Islet of Langerhans (tissue), 1 donor: ENCODE data around the gene LRRC4C.
"Not testable (repeated sequence)": the region's sequence is repeated elsewhere in the genome, so short reads cannot be mapped to it uniquely, and the experiment has no call there.

Experiments
- FAIRE-seq: peaks from one replicate; lab custom pipeline; 2011; peaks lifted over from hg19 to GRCh38; lab: Jason Lieb, UNC

The LRRC4C gene

DNA sequence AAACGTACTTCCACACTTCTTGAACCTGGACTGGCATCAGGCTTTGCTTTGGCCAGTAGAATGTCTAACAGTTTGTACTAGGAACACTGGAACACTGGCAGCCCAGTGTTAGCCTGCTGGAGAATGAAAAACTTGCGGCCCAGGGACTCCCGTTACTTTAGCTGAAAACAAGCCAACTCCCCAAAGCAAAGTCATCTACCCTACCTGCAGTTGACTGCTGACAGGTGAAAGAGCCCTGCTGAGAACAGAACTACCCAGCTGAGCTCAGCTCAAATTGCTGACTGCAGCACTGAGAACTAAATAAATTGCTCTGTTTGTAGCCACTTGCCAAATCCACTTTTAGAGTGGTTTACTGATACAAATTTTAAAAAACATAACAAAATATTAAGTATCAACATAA lies 342.5 kb downstream of the LRRC4C start:
- no peak for FAIRE-seq

DNA sequence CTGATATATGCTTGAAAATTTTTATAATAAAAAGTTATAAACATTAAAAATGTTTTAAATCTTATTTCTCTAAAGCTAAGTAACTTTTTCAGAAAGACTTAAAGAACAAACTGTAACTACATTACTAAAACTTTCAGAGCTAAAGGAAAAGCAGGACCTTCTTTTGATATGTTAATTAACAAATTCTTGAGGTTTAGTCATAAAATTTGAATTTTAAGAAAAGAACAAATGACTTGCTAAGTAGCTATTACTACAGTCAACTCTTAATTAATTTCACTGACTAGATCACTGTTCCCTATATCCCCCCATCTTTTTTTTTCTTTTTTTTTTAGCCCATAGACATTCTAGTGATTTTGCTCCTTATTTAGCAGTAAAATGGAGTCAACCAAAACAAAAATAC lies 344.4 kb downstream of the LRRC4C start:
- FAIRE-seq, result no peak

GRCh38 chr11:41113160-41113559 lies 346.3 kb downstream of the LRRC4C start:
- no peak for FAIRE-seq

DNA sequence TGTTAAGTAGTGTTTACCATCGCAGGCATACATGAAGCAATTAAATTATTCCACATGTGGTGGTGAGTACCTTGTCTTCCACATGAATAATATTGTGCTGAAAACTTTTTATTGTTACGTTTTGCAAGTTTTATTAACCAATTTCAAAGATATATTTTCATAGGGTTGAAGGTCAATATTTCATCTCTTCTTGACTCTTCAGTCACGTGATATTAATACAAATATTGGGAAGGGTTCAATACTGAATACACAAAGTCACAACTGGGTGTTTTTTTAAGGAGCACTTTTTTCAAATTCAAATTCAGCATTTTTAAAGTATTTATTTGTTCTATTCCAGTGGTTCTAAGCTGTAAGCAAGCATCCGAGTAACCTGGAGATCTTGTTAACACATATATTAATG lies 348.9 kb downstream of the LRRC4C start:
- FAIRE-seq, result no peak

DNA sequence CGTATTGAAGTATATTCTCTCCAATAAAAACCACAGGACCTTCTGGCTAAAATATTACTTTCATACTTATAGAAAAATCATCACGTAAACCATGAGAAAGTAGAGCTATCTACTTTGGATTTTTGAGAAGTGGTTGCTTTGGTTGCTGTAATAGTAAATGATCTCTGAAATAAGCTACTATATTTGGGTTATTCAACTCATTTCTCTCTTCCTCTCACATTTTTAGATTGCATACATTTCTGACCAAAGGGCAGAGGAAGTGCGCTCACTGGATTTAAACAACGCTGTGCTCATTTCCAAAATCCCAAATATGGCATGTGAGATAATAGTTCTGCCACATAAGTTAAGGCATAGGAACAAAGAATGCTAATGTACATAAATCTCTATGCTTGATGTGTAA lies 357.0 kb downstream of the LRRC4C start:
- FAIRE-seq, result no peak

DNA sequence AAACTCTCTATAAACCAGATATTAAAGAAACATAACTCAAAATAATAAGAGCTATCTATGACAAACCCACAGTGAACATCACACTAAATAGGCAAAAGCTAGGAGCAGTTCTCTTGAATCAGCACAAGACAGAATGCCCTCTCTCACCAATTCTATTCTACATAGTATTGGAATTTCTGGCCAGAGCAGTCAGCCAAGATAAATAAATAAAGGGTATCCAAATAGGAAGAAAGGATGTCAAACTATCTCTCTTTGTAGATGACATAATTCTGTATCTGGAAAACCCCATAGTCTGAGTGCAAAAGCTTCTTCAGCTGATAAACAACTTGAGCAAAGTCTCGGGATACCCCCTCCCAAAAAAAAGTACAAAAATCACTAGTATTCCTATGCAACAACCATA lies 359.8 kb downstream of the LRRC4C start:
- no peak for FAIRE-seq

- no peak for FAIRE-seq
These were observed 374.3 kb downstream of the LRRC4C start for GRCh38 chr11:41085123-41085522.

- no peak for FAIRE-seq
These were observed 377.6 kb downstream of the LRRC4C start for GRCh38 chr11:41081756-41082285.

- FAIRE-seq, result no peak
These were observed 385.1 kb downstream of the LRRC4C start for GRCh38 chr11:41074318-41074717.

GRCh38 chr11:41065432-41065831 lies 394.0 kb downstream of the LRRC4C start:
- FAIRE-seq, result no peak

DNA sequence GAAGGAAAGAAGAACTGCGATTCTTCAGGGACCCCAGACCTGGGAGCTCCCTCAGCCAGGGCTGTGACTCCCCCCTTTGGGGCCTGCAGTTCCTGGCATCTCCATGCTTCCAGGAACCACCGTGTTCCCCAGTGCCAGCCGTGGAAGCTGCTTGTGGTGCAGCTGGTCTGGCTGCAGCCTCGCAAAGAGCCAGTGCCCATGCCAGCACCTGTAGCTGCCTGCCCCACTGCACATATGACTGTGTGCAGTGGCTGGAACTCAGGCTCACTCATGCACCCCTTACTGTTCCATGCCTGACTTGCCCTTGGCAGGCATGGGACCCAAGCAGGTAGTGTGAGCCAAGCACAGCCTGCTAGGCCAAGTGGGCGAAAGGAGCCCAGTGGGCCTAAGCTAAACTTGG lies 401.3 kb downstream of the LRRC4C start:
- FAIRE-seq, result no peak

- FAIRE-seq, result no peak
These were observed 402.4 kb downstream of the LRRC4C start for GRCh38 chr11:41056892-41057569.

DNA sequence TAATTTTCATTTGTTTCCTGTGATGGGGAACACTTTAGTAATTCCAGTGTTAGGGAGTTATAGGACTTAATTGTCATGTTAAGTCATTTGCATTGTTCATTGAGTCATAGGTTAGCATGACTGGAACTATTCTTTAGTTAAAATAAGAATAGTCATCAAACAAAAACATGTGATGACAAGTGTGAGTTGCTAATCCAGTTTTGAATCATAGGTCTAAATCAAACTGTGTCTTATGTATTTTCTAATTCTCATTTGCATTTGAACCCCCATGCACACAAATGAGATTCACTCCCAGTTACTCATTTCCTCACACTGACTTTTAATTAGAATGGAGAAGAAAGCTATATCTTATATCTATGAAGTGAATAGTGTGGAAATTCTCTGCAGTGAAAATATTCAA lies 405.6 kb downstream of the LRRC4C start:
- no peak for FAIRE-seq

GRCh38 chr11:41051919-41052635 lies 407.4 kb downstream of the LRRC4C start:
- no peak for FAIRE-seq

GRCh38 chr11:41050791-41051190 lies 408.7 kb downstream of the LRRC4C start:
- no peak for FAIRE-seq

- FAIRE-seq, result no peak
These were observed 412.2 kb downstream of the LRRC4C start for GRCh38 chr11:41047229-41047628.

GRCh38 chr11:41045266-41045665 lies 414.2 kb downstream of the LRRC4C start:
- no peak for FAIRE-seq

- no peak for FAIRE-seq
These were observed 414.7 kb downstream of the LRRC4C start for GRCh38 chr11:41044747-41045146.

- no peak for FAIRE-seq
These were observed 416.8 kb downstream of the LRRC4C start for GRCh38 chr11:41042688-41043087.

DNA sequence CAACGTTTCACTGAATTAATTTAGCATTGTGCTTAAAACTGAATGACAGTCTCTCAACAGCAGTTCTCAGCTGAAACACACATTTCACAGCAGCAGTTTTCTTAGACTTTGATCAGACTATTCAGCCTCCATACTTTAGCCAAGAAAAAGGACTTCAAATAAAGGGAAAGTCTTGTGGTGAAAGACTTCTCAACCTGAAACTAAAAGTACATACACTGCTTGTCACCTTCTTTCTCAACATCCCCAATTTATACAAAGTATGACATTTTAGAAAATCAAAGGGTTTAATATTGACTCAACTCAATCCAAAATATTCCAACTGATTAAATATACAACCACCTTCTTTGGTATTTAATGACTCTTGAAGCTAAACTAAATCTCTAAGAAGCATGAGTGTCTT lies 419.0 kb downstream of the LRRC4C start:
- no peak for FAIRE-seq

GRCh38 chr11:41039592-41039991 lies 419.9 kb downstream of the LRRC4C start:
- FAIRE-seq, result no peak

GRCh38 chr11:41031551-41032060 lies 427.8 kb downstream of the LRRC4C start:
- no peak for FAIRE-seq

- no peak for FAIRE-seq
These were observed 439.2 kb downstream of the LRRC4C start for GRCh38 chr11:41020259-41020658.

- not testable (repeated sequence) for FAIRE-seq
These were observed 439.8 kb downstream of the LRRC4C start for GRCh38 chr11:41019666-41020065.
